ENCODE data around the gene OR4C5. TPM values are rescaled to one million over a fixed set of nuclear protein-coding genes. Genes with fewer than 3 reads are reported as not detected.
"Not testable (repeated sequence)": the region's sequence is repeated elsewhere in the genome, so short reads cannot be mapped to it uniquely, and the experiment has no call there.

OR4C5 gene
- total RNA-seq, 1 donor from 2014 or later, result not detected

DNA sequence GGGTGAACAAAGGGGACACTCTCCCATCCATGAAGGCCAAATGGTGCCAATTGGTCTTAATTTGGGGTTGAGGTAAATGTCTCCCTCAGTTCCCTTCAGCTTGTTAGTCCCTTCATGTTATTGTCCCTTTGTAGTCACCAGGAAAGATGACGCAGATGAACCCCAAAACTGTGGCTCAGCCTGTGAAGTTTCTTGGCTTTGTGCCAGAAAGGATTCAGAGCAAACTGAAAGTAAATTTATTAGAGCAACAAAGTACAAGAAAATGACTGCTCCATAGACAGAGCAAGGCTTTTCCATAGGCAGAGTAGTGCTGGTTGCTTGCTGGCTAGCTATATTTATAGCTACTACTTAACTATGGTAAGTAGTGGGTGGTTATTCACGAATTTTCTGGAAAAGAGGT lies 24.8 kb downstream of the OR4C5 start:
- Mint-ChIP-seq H3K4me3 (ENCODE audit: unreplicated experiment) (no peak overlapping the region), H3K9me3 (ENCODE audit: unreplicated experiment) (peaks cover 9% of the 10 kb centered on the region), H3K36me3 (ENCODE audit: unreplicated experiment) (no peaks in the 10 kb centered on the region), H3K27ac (ENCODE audit: unreplicated experiment) (no peak overlapping the region), H3K27me3 (ENCODE audit: unreplicated experiment) (no peaks in the 10 kb centered on the region), H3K4me1 (ENCODE audit: unreplicated experiment) (no peaks in the 10 kb centered on the region)
- no peak for DNase-seq (ENCODE audit: extremely low spot score, unreplicated experiment)
- TF ChIP-seq CTCF (IDR thresholded peaks at IDR 0.05), result no peak

DNA sequence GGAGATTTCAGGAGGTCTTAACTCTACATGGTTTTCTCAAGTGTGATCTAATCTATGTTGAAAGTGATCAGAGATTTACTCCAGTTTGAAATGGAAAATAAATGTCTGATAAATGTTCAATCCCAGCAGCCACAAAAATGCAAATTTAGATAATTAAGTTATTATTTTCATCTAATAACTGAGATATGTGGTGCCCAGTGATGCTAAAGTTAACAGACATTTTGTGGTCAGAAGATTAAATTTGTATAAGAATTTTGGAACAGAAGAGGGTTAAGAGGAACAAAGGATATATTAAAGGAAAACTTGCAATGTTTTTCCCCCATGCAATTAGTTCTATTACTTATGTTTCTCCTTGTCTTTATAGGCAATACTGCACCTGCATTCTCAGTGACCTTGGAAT lies 41.6 kb downstream of the OR4C5 start, which contains the start of gene OR4C3:
Gene OR4C3, plus strand, starts transcription at position 301 of the 400 bp plus-strand sequence. CDS start 102 bp downstream, outside the sequence.
- H3K27ac Mint-ChIP-seq (ENCODE audit: unreplicated experiment); H3K4me1 Mint-ChIP-seq (ENCODE audit: unreplicated experiment); H3K4me3 Mint-ChIP-seq (ENCODE audit: unreplicated experiment); H3K36me3 Mint-ChIP-seq (ENCODE audit: unreplicated experiment); H3K27me3 Mint-ChIP-seq (ENCODE audit: unreplicated experiment); DNase-seq (ENCODE audit: extremely low spot score, unreplicated experiment); H3K9me3 Mint-ChIP-seq (ENCODE audit: unreplicated experiment): not testable (repeated sequence)

GRCh38 chr11:48319813-48320212 lies 46.5 kb downstream of the OR4C5 start:
- not testable (repeated sequence) for H3K27ac Mint-ChIP-seq (ENCODE audit: unreplicated experiment); H3K4me3 Mint-ChIP-seq (ENCODE audit: unreplicated experiment); H3K4me1 Mint-ChIP-seq (ENCODE audit: unreplicated experiment); H3K27me3 Mint-ChIP-seq (ENCODE audit: unreplicated experiment); H3K9me3 Mint-ChIP-seq (ENCODE audit: unreplicated experiment); H3K36me3 Mint-ChIP-seq (ENCODE audit: unreplicated experiment); DNase-seq (ENCODE audit: extremely low spot score, unreplicated experiment)

Other genes with a start within 250 kb of the OR4C5 start
- gene OR4B1, start 149.7 kb downstream of the OR4C5 start, total RNA-seq, result not detected in 2 replicates
- not detected in 2 replicates for gene OR4X2, start 121.4 kb downstream of the OR4C5 start, total RNA-seq
- not detected in 2 replicates for gene OR4X1, start 102.6 kb downstream of the OR4C5 start, total RNA-seq
- not detected in 2 replicates for gene OR4S1, start 60.2 kb downstream of the OR4C5 start, total RNA-seq
- gene OR4C3, start 41.5 kb downstream of the OR4C5 start, total RNA-seq, result not detected in 2 replicates
- not detected in 2 replicates for gene OR4A47, start 122.3 kb upstream of the OR4C5 start, total RNA-seq